Smooth muscle cell (in vitro differentiated cells): ENCODE measurements around the gene MNAT1. TPM values are rescaled to one million over a fixed set of nuclear protein-coding genes. Genes with fewer than 3 reads are reported as not detected.
A peak's percentile ranks its signal among the peaks of the same experiment; 100 is the strongest.

ENCODE experiments used
- DNase-seq: peaks from one replicate; lab custom pipeline; 2025; ENCODE audit not compliant: unreplicated experiment; lab: John Stamatoyannopoulos, UW
- H2AFZ ChIP-seq: fragments of 200-600 bp; sonication (generic); 2 replicates; pipeline ENCODE4 v1.6.0; 2016; ENCODE audit warnings: antibody characterized with exemption, low read depth, mild to moderate bottlenecking
- H3F3A ChIP-seq: fragments of 200-600 bp; sonication (generic); 2 replicates; pipeline ENCODE4 v1.6.0; 2017; ENCODE audit warnings: antibody characterized with exemption, low read depth
- H3K27ac ChIP-seq: fragments of 200-600 bp; sonication (generic); 2 replicates; pipeline ENCODE4 v1.5.1; 2016; ENCODE audit warnings: low read depth, mild to moderate bottlenecking
- H3K27me3 ChIP-seq: fragments of 200-600 bp; sonication (generic); 2 replicates; pipeline ENCODE4 v1.6.1; 2016; ENCODE audit warnings: low read depth, mild to moderate bottlenecking
- H3K36me3 ChIP-seq: fragments of 200-600 bp; sonication (generic); 2 replicates; pipeline ENCODE4 v1.5.1; 2016; ENCODE audit warnings: low read depth
- H3K4me1 ChIP-seq: fragments of 200-600 bp; sonication (generic); 2 replicates; pipeline ENCODE4 v1.5.1; 2016; ENCODE audit warnings: low read depth
- H3K4me2 ChIP-seq: fragments of 200-600 bp; sonication (generic); 2 replicates; pipeline ENCODE4 v1.6.0; 2016; ENCODE audit warnings: mild to moderate bottlenecking
- H3K4me3 ChIP-seq: fragments of 200-600 bp; sonication (generic); 2 replicates; pipeline ENCODE4 v1.5.1; 2016; ENCODE audit warnings: mild to moderate bottlenecking
- H3K79me2 ChIP-seq: fragments of 200-600 bp; sonication (generic); 2 replicates; pipeline ENCODE4 v1.6.0; 2016; ENCODE audit warnings: low read depth, mild to moderate bottlenecking
- H3K9ac ChIP-seq: fragments of 200-600 bp; sonication (generic); 2 replicates; pipeline ENCODE4 v1.6.0; 2016; ENCODE audit warnings: low read depth
- H3K9me3 ChIP-seq: fragments of 200-600 bp; sonication (generic); replicated peaks from 2 replicates; pipeline ENCODE4 v1.5.1; 2016; ENCODE audit warnings: low read depth
- H4K20me1 ChIP-seq: fragments of 200-600 bp; sonication (generic); 2 replicates; pipeline ENCODE4 v1.6.0; 2016; ENCODE audit warnings: low read depth
- CTCF ChIP-seq: fragments of 200-600 bp; sonication (generic); IDR thresholded peaks from 2 replicates; pipeline ENCODE4 v1.5.1; 2017; ENCODE audit warnings: borderline replicate concordance, mild to moderate bottlenecking, antibody characterized with exemption; ENCODE audit not compliant: insufficient read depth, poor library complexity, severe bottlenecking
- WGBS: methylation state at CpG from one replicate; pipeline ENCODE4 v1.1.7; 2016; ENCODE audit warnings: low lambda C conversion rate; 5-methylcytosine and 5-hydroxymethylcytosine counted together
- polyA plus RNA-seq: library from polyadenylated mRNA; unstranded; fragments of >200 nt; fragmentation: Nextera tagmentation; extraction: Ambion mirVana; gene quantifications from 2 replicates; pipeline ENCODE4 v1.2.1, GENCODE V29; 2016
- total RNA-seq: library from RNA; depleted of rRNA; stranded (reverse); fragments of >200 nt; gene quantifications from 2 replicates; pipeline ENCODE4 v1.2.3, GENCODE V29; 2014

MNAT1 gene
- total and polyA plus RNA-seq, 2 experiments from 2014 or later = 28.1 to 62.7 TPM

- no peaks in the 10 kb centered on the region for H3K9me3 ChIP-seq
- no peaks in the 10 kb centered on the region for H3K79me2 ChIP-seq
- peaks cover 17% of the 10 kb centered on the region for H3K4me1 ChIP-seq
- peak overlapping the region; percentile 99 for H3K4me2 ChIP-seq
- TF ChIP-seq CTCF = no peak
- H2AFZ ChIP-seq = peak overlapping the region; percentile 92
- H3K27ac ChIP-seq = peak overlapping the region; percentile 31
- H3K4me3 ChIP-seq = peak overlapping the region; percentile 87
- WGBS = under 1% methylated on average over 11 of the region's 11 CpGs
- no peaks in the 10 kb centered on the region for H3K36me3 ChIP-seq
- peaks cover 42% of the 10 kb centered on the region for H4K20me1 ChIP-seq
- H3K27me3 ChIP-seq = no peaks in the 10 kb centered on the region
- peak overlapping the region; percentile 38 for H3K9ac ChIP-seq
- DNase-seq = no peak
- H3F3A ChIP-seq = peaks cover 5% of the 10 kb centered on the region
Observed at GRCh38 chr14:60722107-60722356, 12.5 kb upstream of the MNAT1 start.

GRCh38 chr14:60722357-60723115, 12.0 kb upstream of the MNAT1 start:
- peak overlapping the region; percentile 99 for H3K4me2 ChIP-seq
- H4K20me1 ChIP-seq = peaks cover 42% of the 10 kb centered on the region
- H3K4me1 ChIP-seq = peaks cover 17% of the 10 kb centered on the region
- peak overlapping the region; percentile 87 for H3K4me3 ChIP-seq
- no peak for TF ChIP-seq CTCF
- no peak for DNase-seq
- no peaks in the 10 kb centered on the region for H3K36me3 ChIP-seq
- peak overlapping the region; percentile 92 for H2AFZ ChIP-seq
- peak overlapping the region; percentile 63 for H3K9ac ChIP-seq
- peaks cover 5% of the 10 kb centered on the region for H3F3A ChIP-seq
- WGBS = under 1% methylated on average over 49 of the region's 60 CpGs
- H3K27me3 ChIP-seq = no peaks in the 10 kb centered on the region
- no peaks in the 10 kb centered on the region for H3K9me3 ChIP-seq
- peak overlapping the region; percentile 31 for H3K27ac ChIP-seq
- no peaks in the 10 kb centered on the region for H3K79me2 ChIP-seq

- H3K27me3 ChIP-seq = peaks cover 2% of the 10 kb centered on the region
- H3K4me1 ChIP-seq = peaks cover 17% of the 10 kb centered on the region
- no peaks in the 10 kb centered on the region for H3K9me3 ChIP-seq
- peak overlapping the region; percentile 52 for H3K27ac ChIP-seq
- peak overlapping the region; percentile 99 for H3K4me2 ChIP-seq
- H3K9ac ChIP-seq = peak overlapping the region; percentile 63
- H3F3A ChIP-seq = peaks cover 5% of the 10 kb centered on the region
- under 1% methylated on average over 41 of the region's 78 CpGs for WGBS
- H3K36me3 ChIP-seq = no peaks in the 10 kb centered on the region
- peak overlapping the region; percentile 87 for H3K4me3 ChIP-seq
- H4K20me1 ChIP-seq = peaks cover 38% of the 10 kb centered on the region
- DNase-seq = peak; percentile 15
- TF ChIP-seq CTCF = no peak
- H3K79me2 ChIP-seq = no peaks in the 10 kb centered on the region
- peak overlapping the region; percentile 92 for H2AFZ ChIP-seq
Observed at GRCh38 chr14:60723116-60723906, 11.2 kb upstream of the MNAT1 start.
